Hepatocyte (in vitro differentiated cells): Measurements from ENCODE around the gene CENPB. TPM values are rescaled to one million over a fixed set of nuclear protein-coding genes. Genes with fewer than 3 reads are reported as not detected.

Experiments
- DNase-seq: peaks from one replicate; pipeline ENCODE4 v3.0.0-alpha.2; 2016; ENCODE audit warnings: low spot score
- H2AFZ ChIP-seq: fragments of 200-600 bp; sonication (generic); 2 replicates; pipeline ENCODE4 v1.6.0; 2016; ENCODE audit warnings: antibody characterized with exemption, mild to moderate bottlenecking
- H3K27ac ChIP-seq: fragments of 200-600 bp; sonication (generic); 2 replicates; pipeline ENCODE4 v1.5.1; 2016; ENCODE audit warnings: mild to moderate bottlenecking
- H3K27me3 ChIP-seq: fragments of 200-600 bp; sonication (generic); 2 replicates; pipeline ENCODE4 v1.6.1; 2016
- H3K36me3 ChIP-seq: fragments of 200-600 bp; sonication (generic); replicated peaks from 2 replicates; pipeline ENCODE4 v1.5.1; 2016; ENCODE audit warnings: low read depth; ENCODE audit not compliant: insufficient read depth
- H3K4me1 ChIP-seq: fragments of 200-600 bp; sonication (generic); 2 replicates; pipeline ENCODE4 v1.5.1; 2016; ENCODE audit warnings: mild to moderate bottlenecking, moderate library complexity; ENCODE audit not compliant: insufficient read depth
- H3K4me2 ChIP-seq: fragments of 200-600 bp; sonication (generic); 2 replicates; pipeline ENCODE4 v1.6.0; 2016
- H3K4me3 ChIP-seq: fragments of 200-600 bp; sonication (generic); 2 replicates; pipeline ENCODE4 v1.5.1; 2016; ENCODE audit warnings: mild to moderate bottlenecking
- H3K79me2 ChIP-seq: fragments of 200-600 bp; sonication (generic); 2 replicates; pipeline ENCODE4 v1.6.0; 2017; ENCODE audit warnings: mild to moderate bottlenecking
- H3K9me2 ChIP-seq: fragments of 200-600 bp; sonication (generic); replicated peaks from 2 replicates; pipeline ENCODE4 v1.6.0; 2017; ENCODE audit warnings: mild to moderate bottlenecking; ENCODE audit not compliant: insufficient read depth
- H3K9me3 ChIP-seq: fragments of 200-600 bp; sonication (generic); 2 replicates; pipeline ENCODE4 v1.5.1; 2016; ENCODE audit warnings: low read depth, mild to moderate bottlenecking
- H4K20me1 ChIP-seq: fragments of 200-600 bp; sonication (generic); 2 replicates; pipeline ENCODE4 v1.6.0; 2016; ENCODE audit warnings: mild to moderate bottlenecking; ENCODE audit not compliant: insufficient read depth, poor library complexity, severe bottlenecking
- CTCF ChIP-seq: fragments of 200-600 bp; sonication (generic); IDR thresholded peaks from 2 replicates; pipeline ENCODE4 v1.5.1; 2016; ENCODE audit warnings: antibody characterized with exemption, mild to moderate bottlenecking; ENCODE audit not compliant: poor library complexity
- EZH2 ChIP-seq: fragments of 200-600 bp; sonication (generic); IDR thresholded peaks from 2 replicates; pipeline ENCODE4 v1.6.1; 2016; ENCODE audit warnings: antibody characterized with exemption, mild to moderate bottlenecking, borderline replicate concordance
- EZH2phosphoT487 ChIP-seq: fragments of 200-600 bp; sonication (generic); IDR thresholded peaks from one replicate; pipeline ENCODE4 v1.6.1; 2018; ENCODE audit warnings: antibody characterized with exemption, mild to moderate bottlenecking, low read depth, moderate library complexity; ENCODE audit not compliant: unreplicated experiment, severe bottlenecking
- WGBS: methylation state at CpG from one replicate; pipeline ENCODE4 v1.1.6; 2016; ENCODE audit warnings: low lambda C conversion rate; ENCODE audit errors: missing lambda C conversion rate; 5-methylcytosine and 5-hydroxymethylcytosine counted together
- polyA plus RNA-seq: library from polyadenylated mRNA; unstranded; fragments of >200 nt; fragmentation: Nextera tagmentation; extraction: Ambion mirVana; gene quantifications from 2 replicates; pipeline ENCODE4 v1.2.1, GENCODE V29; 2016
- total RNA-seq: library from RNA; depleted of rRNA; stranded (reverse); fragments of >200 nt; gene quantifications from 2 replicates; pipeline ENCODE4 v1.2.3, GENCODE V29; 2014

CENPB gene
- total and polyA plus RNA-seq, 2 experiments from 2014 or later: 21.2 to 46.7 TPM

GRCh38 chr20:3802524-3803239, 16.1 kb upstream of the CENPB start:
- Histone ChIP-seq H3K4me1 (peaks cover 42% of the 10 kb centered on the region), H2AFZ (no peak overlapping the region), H3K9me3 (no peaks in the 10 kb centered on the region), H3K4me3 (no peak overlapping the region), H4K20me1 (no peaks in the 10 kb centered on the region), H3K9me2 (no peaks in the 10 kb centered on the region), H3K4me2 (no peak overlapping the region), H3K27ac (no peak overlapping the region), H3K27me3 (no peaks in the 10 kb centered on the region), H3K79me2 (peaks cover 10% of the 10 kb centered on the region), H3K36me3 (no peaks in the 10 kb centered on the region)
- TF ChIP-seq EZH2 (no peak), EZH2phosphoT487 (no peak), CTCF (no peak)
- WGBS: 94% methylated on average over 11 of the region's 11 CpGs
- DNase-seq: no peak

- peaks cover 42% of the 10 kb centered on the region for H3K4me1 ChIP-seq
- no peak overlapping the region for H3K27ac ChIP-seq
- H2AFZ ChIP-seq: no peak overlapping the region
- no peaks in the 10 kb centered on the region for H3K9me2 ChIP-seq
- H3K9me3 ChIP-seq: no peaks in the 10 kb centered on the region
- DNase-seq: no peak
- no peak for TF ChIP-seq CTCF
- no peak overlapping the region for H3K4me3 ChIP-seq
- H3K79me2 ChIP-seq: peaks cover 17% of the 10 kb centered on the region
- no peaks in the 10 kb centered on the region for H3K36me3 ChIP-seq
- no peaks in the 10 kb centered on the region for H3K27me3 ChIP-seq
- WGBS: 95% methylated on average over 13 of the region's 13 CpGs
- H4K20me1 ChIP-seq: no peaks in the 10 kb centered on the region
- H3K4me2 ChIP-seq: no peak overlapping the region
Measured at GRCh38 chr20:3801846-3802245, 15.3 kb upstream of the CENPB start.

GRCh38 chr20:3801299-3801698, 14.8 kb upstream of the CENPB start:
- Histone ChIP-seq H3K36me3 (no peaks in the 10 kb centered on the region), H3K27me3 (no peaks in the 10 kb centered on the region), H2AFZ (no peak overlapping the region), H3K4me2 (no peak overlapping the region), H3K4me1 (peaks cover 41% of the 10 kb centered on the region), H3K4me3 (no peak overlapping the region), H4K20me1 (no peaks in the 10 kb centered on the region), H3K79me2 (peaks cover 22% of the 10 kb centered on the region), H3K27ac (no peak overlapping the region), H3K9me2 (no peaks in the 10 kb centered on the region), H3K9me3 (no peaks in the 10 kb centered on the region)
- DNase-seq: no peak
- TF ChIP-seq EZH2 (no peak), CTCF (no peak), EZH2phosphoT487 (no peak)
- 88% methylated on average over 4 of the region's 4 CpGs for WGBS
